GM19043 (cell line): ENCODE results near the gene ALOXE3.
"Not testable (repeated sequence)": the region's sequence is repeated elsewhere in the genome, so short reads cannot be mapped to it uniquely, and the experiment has no call there.

Source experiments
- ATAC-seq: cut with Tn5 transposase; IDR thresholded peaks from one replicate; pipeline ENCODE4 v1.9.1; 2021; ENCODE audit warnings: low read depth; ENCODE audit not compliant: unreplicated experiment

The ALOXE3 gene

GRCh38 chr17:8103549-8103948 is 14.8 kb downstream of the ALOXE3 start:
- ATAC-seq = no peak

- ATAC-seq = no peak
Observed at GRCh38 chr17:8101721-8102120, 16.6 kb downstream of the ALOXE3 start.

GRCh38 chr17:8100763-8101162 is 17.6 kb downstream of the ALOXE3 start:
- ATAC-seq = no peak

DNA sequence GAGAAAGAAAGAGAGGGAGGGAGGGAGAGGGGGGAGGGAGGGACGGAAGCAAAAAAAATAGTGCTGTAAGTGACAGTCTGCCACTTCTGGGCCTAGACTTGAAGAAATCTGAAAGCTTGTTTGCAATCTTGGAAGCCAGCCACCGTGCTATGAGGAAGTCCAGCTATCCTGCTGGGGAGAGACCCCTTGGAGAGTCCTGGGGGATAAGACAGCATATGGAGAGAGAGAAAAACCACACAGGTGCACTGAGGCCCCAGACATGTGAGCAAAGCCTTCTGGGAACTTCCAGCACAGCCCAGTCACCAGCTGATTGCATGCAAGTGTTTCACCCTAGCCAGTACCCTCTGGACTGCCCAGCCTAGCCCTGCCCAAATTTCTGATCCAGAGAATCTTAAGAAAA is 18.2 kb downstream of the ALOXE3 start:
- ATAC-seq = no peak

- no peak for ATAC-seq
Observed at GRCh38 chr17:8096541-8096940, 21.8 kb downstream of the ALOXE3 start.

- ATAC-seq = no peak
Observed at GRCh38 chr17:8095361-8095760, 23.0 kb downstream of the ALOXE3 start.

DNA sequence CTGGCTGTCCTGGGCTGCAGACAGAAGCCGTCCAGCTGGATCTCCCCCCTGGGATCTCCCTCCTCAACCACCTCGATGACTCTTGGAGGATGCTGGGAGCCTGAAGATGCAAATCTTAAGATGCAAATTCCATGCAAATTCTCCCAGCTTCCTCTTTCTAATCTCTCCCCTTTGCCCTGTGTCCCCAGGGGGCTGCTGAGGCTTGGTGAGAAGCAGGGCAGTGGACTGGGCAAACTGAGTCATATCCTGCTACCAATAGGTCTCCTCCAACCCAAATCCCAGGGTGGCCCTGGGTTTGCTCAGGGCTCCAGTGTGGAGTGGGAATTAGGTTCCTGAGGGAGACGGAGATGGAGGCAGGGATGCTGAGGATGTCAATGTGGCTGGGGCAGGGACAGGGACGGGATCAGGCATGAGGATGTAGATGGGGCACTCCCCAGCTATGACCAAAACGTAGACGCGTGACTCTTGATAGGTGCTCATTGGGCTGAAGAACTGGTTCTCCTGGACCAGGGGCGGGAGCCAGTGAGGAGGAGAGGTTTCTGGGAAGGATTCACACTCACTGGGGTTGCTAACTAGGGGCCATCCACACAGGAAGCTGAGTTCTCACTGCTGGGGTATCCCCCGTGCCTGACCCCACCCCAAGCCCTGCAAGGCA is 27.2 kb downstream of the ALOXE3 start:
- no peak for ATAC-seq

DNA sequence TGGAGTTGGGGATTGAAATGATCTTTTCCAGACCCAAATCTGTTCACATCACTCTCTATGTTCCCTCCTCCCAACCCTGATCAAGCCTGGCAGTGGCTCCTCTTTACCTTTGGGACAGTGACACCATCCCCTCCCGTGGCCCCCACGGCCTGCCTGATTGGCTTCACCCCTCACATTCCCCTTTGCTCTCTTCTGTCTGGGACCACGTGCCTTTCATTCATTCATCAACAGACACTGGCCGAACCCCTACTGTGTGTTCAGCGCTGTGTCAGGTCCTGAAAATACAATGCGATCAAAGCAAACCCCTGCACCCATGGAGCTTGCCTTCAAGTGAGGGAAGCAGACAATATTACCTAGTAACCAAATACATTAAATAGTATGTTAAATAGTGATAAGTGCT is 28.6 kb downstream of the ALOXE3 start:
- no peak for ATAC-seq

DNA sequence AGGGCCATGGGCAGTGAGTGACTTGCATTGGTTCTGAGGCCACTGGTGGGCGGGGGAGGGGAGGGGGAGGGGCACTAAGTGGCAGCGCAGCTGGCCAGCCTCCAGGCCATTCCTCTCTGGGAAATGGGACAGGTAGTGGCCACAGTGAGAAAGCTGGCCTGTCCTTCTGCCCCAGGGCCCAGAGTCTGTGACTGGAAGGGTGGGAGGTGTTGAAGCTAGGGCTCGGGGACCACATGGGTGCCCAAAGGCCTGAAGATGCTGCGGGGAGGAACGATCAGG is 30.4 kb downstream of the ALOXE3 start:
- ATAC-seq = no peak

DNA sequence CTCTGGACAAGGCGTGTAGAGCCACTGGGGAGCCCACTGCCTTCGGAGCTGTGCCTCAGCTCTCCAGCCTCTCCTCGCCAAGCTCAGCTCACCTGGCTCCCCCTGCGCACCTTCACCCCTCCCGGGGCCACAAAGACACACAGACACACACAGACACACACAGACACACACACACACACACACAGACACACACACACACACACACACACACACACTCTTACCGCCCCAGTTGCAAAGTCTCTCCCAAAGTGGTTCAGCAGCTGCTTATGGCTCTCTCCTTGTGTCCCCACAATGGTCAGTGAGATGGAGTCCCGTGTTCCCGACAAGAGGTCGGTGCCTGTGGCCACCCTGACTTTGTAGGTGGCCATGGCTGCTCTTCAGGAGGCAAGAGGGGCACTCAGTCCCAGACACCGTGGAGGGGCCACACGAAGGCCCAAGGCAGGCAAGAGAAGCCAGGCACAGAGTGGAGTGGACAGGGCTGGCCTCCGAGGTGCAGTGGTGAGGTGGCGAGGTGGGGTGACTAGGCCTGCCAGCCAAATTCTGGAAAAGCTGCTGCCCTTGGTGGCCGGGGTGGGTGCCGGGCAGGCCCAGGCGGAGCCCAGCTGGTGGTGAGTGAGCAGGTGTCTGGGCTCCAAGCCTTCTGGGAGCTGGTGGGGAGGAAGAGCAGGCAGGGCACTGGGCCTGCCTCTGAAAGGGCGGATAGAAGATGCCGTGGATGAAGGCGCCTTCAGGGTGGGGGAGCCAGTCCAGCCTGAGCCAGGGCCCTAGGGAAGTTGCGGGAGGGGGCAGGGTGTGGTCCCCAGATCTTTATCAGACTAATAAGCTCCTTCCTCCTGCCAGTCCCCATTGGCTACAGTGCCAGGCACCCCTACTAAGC is 31.0 kb downstream of the ALOXE3 start, which contains the start of gene ALOX12B:
TSS of gene ALOX12B (minus strand) at position 642 of the 877 bp plus-strand sequence. CDS start at position 368, 274 bp downstream.
- ATAC-seq = no peak

DNA sequence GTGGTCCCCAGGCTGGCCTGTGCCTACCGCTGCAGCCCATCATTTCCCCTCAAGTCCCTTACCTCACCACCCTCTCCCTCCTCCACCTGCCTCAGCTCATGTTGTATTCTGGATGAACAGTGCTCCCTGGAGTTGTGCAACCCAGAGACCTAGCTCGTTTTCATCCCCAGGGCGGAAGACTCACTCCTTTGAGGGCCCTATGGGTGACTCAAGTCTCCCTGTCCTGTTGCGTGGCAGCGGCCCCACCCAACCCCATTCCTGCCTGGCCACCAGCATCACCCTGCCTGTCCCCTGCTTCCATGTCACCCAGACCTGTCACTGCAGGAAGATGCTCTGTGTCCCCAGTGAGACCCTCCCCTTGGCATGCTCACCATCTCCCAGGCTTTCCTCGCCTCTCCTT is 34.1 kb downstream of the ALOXE3 start:
- ATAC-seq = no peak

- ATAC-seq = no peak
Observed at GRCh38 chr17:8082292-8082691, 36.0 kb downstream of the ALOXE3 start.

DNA sequence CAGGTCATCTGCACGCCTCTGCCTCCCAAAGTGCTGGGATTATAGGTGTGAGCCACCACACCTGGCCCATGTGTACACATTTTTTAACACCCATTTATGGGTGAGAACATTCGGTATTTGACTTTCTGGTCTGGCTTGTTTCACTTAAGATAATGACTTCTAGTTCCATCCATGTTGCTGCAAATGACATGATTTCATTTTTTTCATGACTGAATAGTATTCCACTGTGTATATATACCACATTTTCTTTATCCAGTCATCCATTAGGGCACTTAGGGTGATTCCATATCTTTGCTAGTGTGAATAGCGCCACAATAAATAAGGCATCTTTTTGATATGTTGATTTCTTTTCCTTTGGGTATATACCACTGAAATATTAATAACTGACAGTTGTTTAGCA is 36.4 kb downstream of the ALOXE3 start:
- no peak for ATAC-seq

GRCh38 chr17:8080799-8081219 is 37.5 kb downstream of the ALOXE3 start:
- ATAC-seq = no peak

DNA sequence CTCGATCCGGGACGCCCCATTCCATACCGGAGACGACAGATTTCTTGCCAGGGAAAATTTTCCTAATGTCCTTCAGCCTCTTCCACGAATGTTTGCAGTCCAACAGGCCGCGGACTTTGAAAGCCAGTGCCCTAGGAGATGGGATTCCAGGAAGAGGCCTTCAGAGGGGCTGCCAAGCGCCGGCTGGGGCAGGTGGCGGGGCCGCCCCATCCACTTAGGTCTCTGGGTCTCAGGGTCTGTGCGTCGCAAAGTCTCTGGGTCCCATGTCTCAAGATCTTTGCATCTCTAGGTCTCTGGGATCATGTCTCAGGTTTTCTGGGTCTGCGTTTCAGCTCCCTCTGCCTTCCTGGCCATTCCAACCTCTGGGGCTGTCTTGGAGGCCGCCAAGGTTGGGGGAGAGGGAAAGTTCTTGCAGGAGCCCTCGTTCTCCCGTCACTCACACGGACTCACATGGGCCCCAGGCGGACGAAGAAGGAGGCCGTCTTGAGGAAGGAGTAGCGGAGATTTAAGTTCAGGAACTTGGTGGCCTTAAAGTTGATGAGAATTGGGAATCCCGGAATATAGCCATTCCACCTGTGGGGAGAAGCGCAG is 38.0 kb downstream of the ALOXE3 start:
- no peak for ATAC-seq

DNA sequence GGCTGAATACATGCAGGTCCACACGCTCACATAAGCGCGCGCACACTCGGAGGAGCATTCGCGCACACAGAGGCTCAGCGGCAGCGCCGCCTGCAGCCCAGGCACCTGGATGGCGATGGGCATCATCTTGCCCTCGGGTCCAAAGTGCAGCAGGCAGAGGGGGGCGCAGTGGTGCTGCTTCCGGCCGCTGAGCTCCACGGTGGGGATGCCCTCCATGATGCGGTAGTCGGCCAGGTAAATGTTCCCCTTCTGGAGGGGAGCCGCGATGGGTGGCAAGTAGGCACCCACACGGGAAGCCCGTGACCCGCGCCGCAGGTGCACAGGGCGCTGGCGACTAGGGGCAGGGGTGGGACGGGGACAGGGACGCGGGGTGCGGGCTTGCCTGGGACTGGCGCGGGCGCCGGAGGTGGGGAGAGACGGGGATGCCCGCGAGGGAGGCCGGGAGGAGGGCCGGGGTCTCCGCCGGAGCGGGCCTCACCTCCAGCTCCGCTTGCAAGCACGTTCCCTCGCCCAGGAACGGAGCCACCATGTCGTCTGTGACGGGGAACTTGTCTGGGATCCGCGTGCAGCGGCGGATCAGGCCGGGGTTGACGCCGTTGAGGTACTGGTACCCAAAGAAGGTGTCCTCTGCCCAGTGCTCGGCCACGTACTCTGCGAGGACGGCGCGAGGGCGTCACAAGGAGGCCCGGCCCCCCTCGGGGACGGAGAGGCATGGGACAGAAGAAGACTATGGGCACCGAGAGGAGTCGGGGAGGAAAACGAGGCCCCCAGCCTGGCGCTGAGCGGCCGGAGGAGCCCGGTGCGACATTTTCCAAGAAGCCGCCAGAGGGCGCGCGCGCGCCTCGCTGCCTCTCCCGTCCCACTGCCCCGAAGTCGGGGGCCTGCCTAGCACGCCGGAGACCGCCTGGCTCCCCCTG is 38.8 kb downstream of the ALOXE3 start:
- ATAC-seq = no peak

DNA sequence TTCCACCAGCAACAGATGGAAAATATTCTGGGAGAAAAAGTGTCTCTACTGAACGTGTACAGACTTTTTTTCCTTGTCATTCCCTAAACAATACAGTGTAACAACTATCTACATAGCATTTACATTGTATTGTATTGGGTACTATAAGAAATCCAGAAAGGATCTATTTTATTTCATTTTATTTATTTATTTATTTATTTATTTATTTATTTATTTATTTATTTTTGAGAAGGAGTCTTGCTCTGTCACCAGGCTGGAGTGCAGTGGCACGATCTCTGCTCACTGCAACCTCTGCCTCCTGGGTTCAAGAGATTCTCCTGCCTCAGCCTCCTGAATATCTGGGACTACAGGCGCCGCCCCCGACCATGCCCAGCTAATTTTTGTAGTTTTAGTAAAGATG is 40.4 kb downstream of the ALOXE3 start:
- not testable (repeated sequence) for ATAC-seq

GRCh38 chr17:8076502-8077266 is 41.6 kb downstream of the ALOXE3 start:
- no peak for ATAC-seq

DNA sequence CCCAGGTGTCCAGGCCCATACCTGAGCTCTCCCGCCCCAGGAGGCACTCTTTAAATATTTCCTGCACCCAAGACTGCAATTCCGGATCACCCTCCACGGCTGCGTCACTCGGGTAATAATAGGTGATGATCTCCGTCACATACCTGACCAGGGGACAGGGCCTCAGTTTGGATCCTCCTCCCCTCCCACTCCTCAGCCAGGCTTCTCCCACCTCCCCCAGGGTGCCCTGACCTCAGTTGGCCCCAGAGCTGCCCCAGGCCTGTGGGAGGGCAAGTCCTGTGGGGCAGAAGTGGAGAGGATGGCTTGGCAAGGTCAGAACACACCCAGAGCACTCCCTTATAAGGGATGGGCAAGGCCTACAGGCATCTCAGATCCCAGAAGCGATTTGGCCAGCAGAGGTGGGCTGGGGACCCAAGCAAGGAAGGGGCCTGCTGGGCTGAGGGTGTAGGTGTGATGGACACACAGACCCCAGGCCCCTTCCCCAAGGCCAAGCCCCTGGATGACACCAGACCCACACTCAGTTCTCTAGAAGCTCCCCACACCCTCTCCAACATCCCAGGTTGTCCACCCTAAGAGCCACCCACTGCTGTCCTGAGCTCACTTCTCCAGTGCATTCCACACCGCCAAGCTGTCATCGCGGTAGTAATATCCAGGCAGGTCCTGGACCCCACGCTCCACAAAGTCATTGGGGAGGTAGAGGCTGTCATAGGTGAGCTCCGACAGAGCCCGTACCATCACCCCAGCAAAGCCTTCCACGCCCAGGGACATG is 42.6 kb downstream of the ALOXE3 start:
- no peak for ATAC-seq
